Measurements from ENCODE around the gene C11orf68. TPM values are rescaled to one million over a fixed set of nuclear protein-coding genes. Genes with fewer than 3 reads are reported as not detected.
A peak's percentile ranks its signal among the peaks of the same experiment; 100 is the strongest.

Gene C11orf68
- 10 to 100 TPM; 19.4 to 38.4 (median 33.3) TPM for total RNA-seq

- H3K4me3 ChIP-seq, result peak within 1 kb of the TSS; percentile 88 to 99
- no peak for TF ChIP-seq EP300 (IDR thresholded peaks at IDR 0.05)
- peak in 1 of 2 donors; percentile 41 for TF ChIP-seq POLR2A (IDR thresholded peaks at IDR 0.05)
- peak in 1 of 4 experiments; percentile 5 for TF ChIP-seq CTCF (IDR thresholded peaks at IDR 0.05)
- TF ChIP-seq POLR2AphosphoS5 (IDR thresholded peaks at IDR 0.05), result peak; percentile 28
- no peaks in the 10 kb centered on the region for H3K9me3 ChIP-seq
- peaks cover 0 to 38% of the 10 kb centered on the region in 2 donors for H3K36me3 ChIP-seq
- ATAC-seq, result peak; percentile 79
- H3K27me3 ChIP-seq, result no peaks in the 10 kb centered on the region
- 2 to 37% methylated on average over 3 to 6 of the region's 77 CpGs for WGBS, 2 donors (ENCODE audit: low coverage in 1 of 2)
- peaks cover 0 to 59% (median 42%) of the 10 kb centered on the region in 3 donors for H3K4me1 ChIP-seq
- H3K27ac ChIP-seq, result peak within 1 kb of the TSS; percentile 78 to 98 (median 97)
These were observed at the start of gene C11orf68 for GRCh38 chr11:65918211-65919140. C11orf68 (minus strand) TSS chr11:65919062; CDS start chr11:65919031, 31 bp downstream.

- Histone ChIP-seq H3K4me1 (peaks cover 9 to 21% (median 16%) of the 10 kb centered on the region in 3 donors), H3K36me3 (peaks cover 0 to 80% of the 10 kb centered on the region in 2 donors), H3K4me3 (no peak overlapping the region), H3K27me3 (no peaks in the 10 kb centered on the region), H3K9me3 (no peaks in the 10 kb centered on the region), H3K27ac (no peak overlapping the region)
- ATAC-seq, result no peak
- TF ChIP-seq CTCF (IDR thresholded peaks at IDR 0.05) (no peak), POLR2A (IDR thresholded peaks at IDR 0.05) (no peak), EP300 (IDR thresholded peaks at IDR 0.05) (no peak), POLR2AphosphoS5 (IDR thresholded peaks at IDR 0.05) (no peak)
- 86 to 87% methylated on average over 7 to 16 of the region's 30 CpGs for WGBS, 2 donors (ENCODE audit: low coverage in 1 of 2)
These were observed 48.6 kb upstream of the C11orf68 start for GRCh38 chr11:65967329-65967934.

GRCh38 chr11:65965986-65966762, 47.3 kb upstream of the C11orf68 start:
- no peak for ATAC-seq
- H3K36me3 ChIP-seq, result peaks cover 0 to 72% of the 10 kb centered on the region in 2 donors

GRCh38 chr11:65964906-65965305, 46.0 kb upstream of the C11orf68 start:
- Histone ChIP-seq H3K27ac (no peak overlapping the region), H3K36me3 (peaks cover 0 to 64% of the 10 kb centered on the region in 2 donors), H3K9me3 (no peaks in the 10 kb centered on the region), H3K4me3 (no peak overlapping the region), H3K4me1 (peaks cover 10 to 35% (median 24%) of the 10 kb centered on the region in 3 donors), H3K27me3 (no peaks in the 10 kb centered on the region)
- ATAC-seq, result no peak
- TF ChIP-seq EP300 (IDR thresholded peaks at IDR 0.05) (no peak), POLR2AphosphoS5 (IDR thresholded peaks at IDR 0.05) (no peak), POLR2A (IDR thresholded peaks at IDR 0.05) (no peak), CTCF (IDR thresholded peaks at IDR 0.05) (no peak)
- WGBS, 2 donors (ENCODE audit: low coverage in 1 of 2), result 100% methylated on average over 1 of the region's 10 CpGs; no CpG with 5 or more reads in 1 of the 2 donors

More at GRCh38 chr11:65965986-65966762, 47.3 kb upstream of the C11orf68 start:
- H3K4me3 ChIP-seq, result no peak overlapping the region
- TF ChIP-seq CTCF (IDR thresholded peaks at IDR 0.05) (no peak), POLR2AphosphoS5 (IDR thresholded peaks at IDR 0.05) (no peak), POLR2A (IDR thresholded peaks at IDR 0.05) (no peak), EP300 (IDR thresholded peaks at IDR 0.05) (no peak)
- no peaks in the 10 kb centered on the region for H3K27me3 ChIP-seq
- H3K27ac ChIP-seq, result no peak overlapping the region
- H3K4me1 ChIP-seq, result peaks cover 10 to 27% (median 19%) of the 10 kb centered on the region in 3 donors
- H3K9me3 ChIP-seq, result no peaks in the 10 kb centered on the region
- WGBS, 2 donors (ENCODE audit: low coverage in 1 of 2), result 76 to 89% methylated on average over 6 to 9 of the region's 36 CpGs
